GM18907 (cell line): Measurements from ENCODE around the gene CAPSL.
"Not testable (repeated sequence)": the region's sequence is repeated elsewhere in the genome, so short reads cannot be mapped to it uniquely, and the experiment has no call there.

Experiments
- ATAC-seq: cut with Tn5 transposase; IDR thresholded peaks from one replicate; pipeline ENCODE4 v1.9.1; 2021; ENCODE audit warnings: mild to moderate bottlenecking, moderate library complexity; ENCODE audit not compliant: unreplicated experiment

Gene CAPSL

DNA sequence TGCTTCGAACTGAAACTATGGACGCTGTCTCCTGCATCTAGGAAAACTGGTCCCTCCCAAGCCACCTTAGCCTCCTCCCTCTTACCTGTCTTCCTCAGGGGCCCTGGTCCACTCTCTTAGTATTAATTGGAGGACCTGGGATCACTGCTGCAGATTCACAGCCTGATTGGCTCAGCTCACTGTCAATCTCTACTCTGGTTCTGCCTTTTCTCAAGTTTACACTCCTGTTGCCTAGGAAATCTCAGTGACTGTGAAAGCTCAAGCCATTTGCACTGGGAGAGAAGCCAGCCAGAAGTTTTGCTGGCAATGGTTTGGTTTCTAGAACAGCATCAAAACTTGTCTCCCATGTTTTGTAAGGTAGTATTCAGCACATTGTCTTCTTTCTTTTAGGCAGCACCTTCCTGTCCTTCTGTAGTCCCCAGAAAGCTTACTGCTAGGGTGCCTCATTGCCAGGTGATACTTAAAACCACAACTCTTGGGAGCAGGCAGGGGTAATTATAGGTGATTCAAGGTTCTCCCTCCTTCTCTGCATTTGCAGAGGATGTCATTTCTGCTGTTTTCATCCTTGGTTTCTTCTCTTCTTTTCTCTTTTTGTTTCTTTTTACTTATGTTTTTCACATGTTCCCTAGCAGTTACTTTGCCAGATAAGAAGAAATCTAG, at the start of gene CAPSL:
Gene CAPSL (minus strand): TSS at position 55 of the 660 bp plus-strand sequence. CDS start 17,502 bp downstream, outside the sequence.
- ATAC-seq = no peak

GRCh38 chr5:35987776-35988175, 49.4 kb upstream of the CAPSL start:
- ATAC-seq = no peak

DNA sequence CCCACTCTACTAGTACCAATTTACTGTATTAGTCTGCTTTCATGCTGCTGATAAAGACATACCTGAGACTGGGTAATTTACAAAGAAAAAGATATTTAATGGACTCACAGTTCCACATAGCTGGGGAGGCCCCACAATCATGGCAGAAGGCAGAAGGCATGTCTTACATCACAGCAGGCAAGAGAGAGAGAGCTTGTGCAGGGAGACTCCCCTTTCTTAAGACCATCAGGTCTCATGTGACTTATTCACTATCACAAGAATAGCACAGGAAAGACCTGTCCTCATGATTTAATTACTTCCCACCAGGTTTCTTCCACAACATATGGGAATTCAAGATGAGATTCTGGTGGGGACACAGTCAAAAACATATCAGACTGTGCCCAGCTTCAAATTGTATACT, 41.3 kb upstream of the CAPSL start:
- no peak for ATAC-seq

GRCh38 chr5:35976859-35977258, 38.4 kb upstream of the CAPSL start:
- ATAC-seq = not testable (repeated sequence)

GRCh38 chr5:35974570-35974969, 36.1 kb upstream of the CAPSL start:
- no peak for ATAC-seq

GRCh38 chr5:35971878-35972210, 33.4 kb upstream of the CAPSL start:
- no peak for ATAC-seq

DNA sequence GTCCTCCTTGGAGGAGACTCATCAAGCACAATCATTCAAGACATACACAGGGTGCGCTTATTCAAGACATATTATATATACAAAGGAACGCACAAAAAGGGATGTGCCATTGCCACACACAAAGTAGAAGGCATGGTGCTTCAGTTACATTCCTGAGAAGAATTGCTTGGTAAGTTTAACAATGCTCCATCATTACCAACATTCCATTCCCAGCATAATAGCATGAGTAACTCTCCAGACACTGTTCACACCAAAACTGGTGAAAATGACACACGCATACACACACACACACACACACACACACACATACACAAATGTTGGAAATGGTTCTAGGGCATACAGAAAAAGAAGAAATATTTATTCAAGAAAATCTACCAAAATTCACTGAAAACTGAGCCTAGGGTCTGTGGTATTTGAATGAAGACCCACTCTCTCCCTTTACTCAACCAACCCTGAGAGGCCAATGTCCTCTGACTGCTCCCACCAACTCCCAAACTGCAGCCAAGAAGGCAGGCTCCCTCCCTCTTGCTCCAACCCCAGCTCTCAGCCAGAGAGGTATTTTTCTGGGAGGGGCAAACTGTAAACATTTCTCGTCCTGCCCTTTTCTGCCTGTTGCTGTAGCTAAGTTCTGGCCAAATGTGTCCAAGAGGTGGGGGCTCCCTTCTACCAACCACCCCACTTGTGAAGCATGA, 32.9 kb upstream of the CAPSL start:
- ATAC-seq = no peak

DNA sequence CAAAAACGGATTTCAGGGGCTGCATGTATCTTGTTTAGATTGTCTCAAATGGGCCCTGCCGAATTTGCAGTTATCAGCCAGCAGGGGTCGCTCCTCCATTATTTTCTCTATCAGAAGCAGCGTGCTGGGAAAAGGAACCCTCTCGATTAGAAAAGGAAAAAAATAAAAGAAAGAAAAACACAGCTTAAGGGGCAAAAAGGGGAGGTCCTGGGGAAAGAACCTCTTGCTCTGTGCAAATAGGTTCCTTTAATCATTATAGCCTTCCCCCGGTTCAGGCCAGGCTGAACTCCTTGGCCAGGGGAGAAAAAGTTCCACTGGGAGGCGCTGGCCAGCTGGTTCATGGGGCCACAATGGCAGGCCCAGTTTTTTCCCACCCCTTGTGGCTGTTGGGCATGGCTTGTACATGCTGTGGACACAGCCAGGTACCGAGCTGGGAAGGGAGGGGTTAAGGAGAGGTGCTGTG, 25.0 kb upstream of the CAPSL start:
- no peak for ATAC-seq

- no peak for ATAC-seq
These were observed 21.9 kb upstream of the CAPSL start for GRCh38 chr5:35960328-35960727.

- ATAC-seq = no peak
These were observed 18.0 kb upstream of the CAPSL start for GRCh38 chr5:35956429-35956828.

GRCh38 chr5:35954175-35954574, 15.8 kb upstream of the CAPSL start:
- no peak for ATAC-seq

GRCh38 chr5:35947085-35947484, 8.7 kb upstream of the CAPSL start:
- no peak for ATAC-seq

DNA sequence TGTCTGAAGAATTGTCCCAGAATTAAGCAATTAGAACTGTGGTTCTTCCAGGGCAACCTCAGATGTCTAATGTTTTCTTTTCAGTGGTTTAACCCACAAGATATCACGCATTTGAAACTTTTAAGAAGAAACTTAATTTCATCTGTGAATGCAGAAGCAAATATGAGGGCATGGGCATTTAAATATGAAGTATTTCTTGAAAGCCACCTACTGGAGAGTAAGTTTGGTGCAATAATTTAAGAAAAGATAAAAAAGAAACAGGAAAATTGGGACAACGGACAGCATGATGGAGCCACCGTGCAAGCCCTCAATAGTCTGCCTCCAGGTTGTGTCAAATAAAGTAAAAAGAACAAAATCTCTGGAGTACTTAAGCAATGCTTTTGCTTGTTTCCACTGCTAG, 1.2 kb upstream of the CAPSL start:
- ATAC-seq = no peak

- ATAC-seq = peak; percentile 78
These were observed 11.9 kb downstream of the CAPSL start for GRCh38 chr5:35926389-35927051.

- ATAC-seq = peak; percentile 85
These were observed 13.3 kb downstream of the CAPSL start for GRCh38 chr5:35924950-35925722.

DNA sequence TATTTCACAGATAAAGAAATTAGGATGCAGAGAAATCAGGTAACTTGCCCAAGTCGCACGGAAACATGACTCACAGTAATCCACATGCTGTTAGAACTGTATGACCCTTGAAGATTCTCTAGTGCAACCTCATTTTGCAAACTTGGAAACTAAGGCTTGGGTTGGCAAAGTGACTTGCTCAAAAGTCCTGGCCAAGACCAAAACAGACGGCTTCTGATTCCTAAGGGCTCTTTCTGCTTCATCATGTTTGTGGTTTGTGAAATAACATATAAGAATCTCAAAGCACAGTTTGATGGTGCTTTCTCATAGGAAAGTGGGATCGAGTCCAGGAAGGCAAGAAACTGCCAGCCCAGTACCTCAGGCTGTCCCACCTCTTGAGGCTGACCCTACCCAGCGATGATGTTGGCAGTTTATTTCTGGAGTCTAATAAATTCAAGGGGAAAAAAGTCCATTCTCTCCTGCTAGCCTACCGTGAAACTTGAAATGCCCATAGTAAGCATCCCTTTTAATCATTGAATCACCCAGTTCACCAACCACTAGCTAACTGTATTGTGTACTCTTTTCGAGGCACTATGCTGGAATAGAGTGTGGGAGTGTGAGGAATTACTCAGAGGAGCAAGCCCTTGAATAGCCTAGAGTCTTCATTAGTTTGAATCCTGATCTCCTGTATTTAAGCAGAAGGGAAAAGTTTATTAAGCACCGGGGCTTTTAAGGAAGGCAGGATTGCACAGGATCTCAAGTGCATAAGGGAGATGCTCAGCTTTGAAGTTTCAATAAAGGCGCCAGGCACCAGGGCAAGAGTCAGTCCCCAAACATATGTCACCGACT, 14.1 kb downstream of the CAPSL start:
- ATAC-seq = no peak

- ATAC-seq = no peak
These were observed 16.0 kb downstream of the CAPSL start for GRCh38 chr5:35922468-35922867.

- no peak for ATAC-seq
These were observed 16.5 kb downstream of the CAPSL start for GRCh38 chr5:35921930-35922329.

DNA sequence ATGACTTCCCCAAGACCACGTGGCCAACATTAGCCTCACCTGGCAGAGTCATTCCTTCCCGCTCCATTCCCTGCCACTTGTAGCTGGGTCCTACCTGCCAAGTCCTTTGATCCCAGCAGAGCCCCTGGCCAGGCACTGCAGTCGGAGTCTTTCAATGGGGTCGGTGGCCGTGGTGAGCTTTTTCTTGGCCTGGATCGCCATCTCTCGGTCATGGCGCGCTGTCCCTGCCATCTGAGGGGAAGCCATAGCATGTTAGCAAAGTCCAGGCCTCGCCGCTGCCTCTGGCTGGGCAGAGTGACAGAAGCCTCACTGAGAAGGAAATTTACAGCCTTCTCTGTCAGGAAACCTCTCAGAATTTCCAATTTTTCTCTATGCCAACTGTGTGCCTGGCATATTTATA, 17.5 kb downstream of the CAPSL start:
- no peak for ATAC-seq

DNA sequence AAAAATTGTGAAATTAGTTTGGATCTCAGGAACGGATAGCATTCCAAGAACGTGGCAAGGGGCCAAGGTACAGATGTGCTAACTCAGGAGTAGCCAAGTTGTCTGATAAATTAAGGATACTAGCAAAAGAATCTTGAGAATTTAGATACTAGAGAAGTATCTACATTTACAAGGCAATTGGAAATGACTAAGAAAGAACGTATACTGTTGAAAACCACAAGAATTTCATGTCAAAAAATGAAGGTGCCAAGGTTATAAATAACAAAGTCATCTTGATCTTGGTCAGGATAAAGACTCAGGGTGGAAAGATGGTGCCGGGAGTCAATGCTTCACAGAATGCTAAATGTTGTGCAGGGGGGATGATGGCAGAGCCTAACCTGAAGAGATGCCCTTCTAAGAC, 19.2 kb downstream of the CAPSL start:
- no peak for ATAC-seq

GRCh38 chr5:35908814-35909213, 29.6 kb downstream of the CAPSL start:
- ATAC-seq = no peak
